Fibroblast of lung (primary cell): Measurements from ENCODE around the gene FRA10AC1. TPM values are rescaled to one million over a fixed set of nuclear protein-coding genes. Genes with fewer than 3 reads are reported as not detected.

Source experiments
- DNase-seq, 2 donors: peaks; one replicate each; pipeline versions ENCODE4 v3.0.0 to v3.0.0-alpha.2; 2010; ENCODE audit warnings: low read depth in 2 of 2
- H2AFZ ChIP-seq: 2 replicates; pipeline ENCODE4 v1.5.1; 2012; ENCODE audit warnings: low read length, control low read depth, inconsistent platforms
- H3K27ac ChIP-seq: 2 replicates; pipeline ENCODE4 v1.5.1; 2011; ENCODE audit warnings: low read length, control low read depth; ENCODE audit not compliant: insufficient read depth
- H3K27me3 ChIP-seq: 2 replicates; pipeline ENCODE4 v1.5.1; 2011; ENCODE audit warnings: mild to moderate bottlenecking, low read length; ENCODE audit not compliant: control insufficient read depth, insufficient read depth
- H3K36me3 ChIP-seq: 2 replicates; pipeline ENCODE4 v1.5.1; 2011; ENCODE audit warnings: low read length; ENCODE audit not compliant: control insufficient read depth, insufficient read depth
- H3K4me1 ChIP-seq: 2 replicates; pipeline ENCODE4 v1.5.1; 2011; ENCODE audit warnings: low read length; ENCODE audit not compliant: control insufficient read depth, insufficient read depth; ENCODE audit errors: extremely low read depth
- H3K4me2 ChIP-seq: 2 replicates; pipeline ENCODE4 v1.5.1; 2011; ENCODE audit warnings: low read length, control low read depth; ENCODE audit not compliant: insufficient read depth; ENCODE audit errors: extremely low read depth
- H3K4me3 ChIP-seq, 4 experiments: fragments of 200-600 bp in 1 of 4; sonication (generic) in 1 of 4; replicated peaks in 1 of 4; 2 replicates each; pipeline ENCODE4 v1.5.1; 2011 to 2016; ENCODE audit warnings: low read length in 4 of 4, low read depth in 3 of 4, mild to moderate bottlenecking in 3 of 4, control low read depth in 2 of 4, inconsistent platforms in 1 of 4, mixed read lengths in 1 of 4; ENCODE audit not compliant: insufficient read depth in 1 of 4; ENCODE audit errors: control extremely low read depth in 1 of 4
- H3K79me2 ChIP-seq: 2 replicates; pipeline ENCODE4 v1.5.1; 2012; ENCODE audit warnings: mild to moderate bottlenecking, low read length, inconsistent platforms; ENCODE audit not compliant: control insufficient read depth, insufficient read depth
- H3K9ac ChIP-seq: 2 replicates; pipeline ENCODE4 v1.5.1; 2011; ENCODE audit warnings: mild to moderate bottlenecking, low read length, control low read depth; ENCODE audit not compliant: insufficient read depth
- H3K9me3 ChIP-seq: 2 replicates; pipeline ENCODE4 v1.5.1; 2012; ENCODE audit warnings: low read depth, low read length; ENCODE audit not compliant: control insufficient read depth, insufficient read depth
- H4K20me1 ChIP-seq: 2 replicates; pipeline ENCODE4 v1.5.1; 2011; ENCODE audit warnings: low read length; ENCODE audit not compliant: control insufficient read depth, insufficient read depth; ENCODE audit errors: extremely low read depth
- CTCF ChIP-seq, 2 donors: IDR thresholded peaks in 1 of 2; conservative IDR thresholded peaks in 1 of 2; 1 replicate in 1 of 2; 2 replicates in 1 of 2; pipeline ENCODE4 v1.5.1; 2011 to 2012; ENCODE audit warnings: low read length in 2 of 2, control low read depth in 1 of 2, inconsistent platforms in 1 of 2, low read depth in 1 of 2, mild to moderate bottlenecking in 1 of 2
- EZH2 ChIP-seq: IDR thresholded peaks from 2 replicates; pipeline ENCODE4 v1.5.1; 2012; ENCODE audit warnings: low read length, control low read depth, mild to moderate bottlenecking; ENCODE audit errors: missing control alignments
- polyA plus RNA-seq, 2 donors: library from polyadenylated mRNA; depleted of rRNA in 1 of 2; stranded (reverse) in 1 of 2; unstranded in 1 of 2; fragments of >200 nt; gene quantifications; 2 replicates each; pipeline ENCODE4 v1.2.1, GENCODE V29; 2011 to 2012; ENCODE audit warnings: missing spikeins in 1 of 2
- total RNA-seq: library from RNA; depleted of rRNA; stranded (reverse); fragments of >200 nt; gene quantifications from 2 replicates; pipeline ENCODE4 v1.2.1, GENCODE V29; 2014

The FRA10AC1 gene
- total and polyA plus RNA-seq, 2 donors (not counting 1 experiment from before 2014, with no cell fraction given) = 7.1 to 9.4 TPM

DNA sequence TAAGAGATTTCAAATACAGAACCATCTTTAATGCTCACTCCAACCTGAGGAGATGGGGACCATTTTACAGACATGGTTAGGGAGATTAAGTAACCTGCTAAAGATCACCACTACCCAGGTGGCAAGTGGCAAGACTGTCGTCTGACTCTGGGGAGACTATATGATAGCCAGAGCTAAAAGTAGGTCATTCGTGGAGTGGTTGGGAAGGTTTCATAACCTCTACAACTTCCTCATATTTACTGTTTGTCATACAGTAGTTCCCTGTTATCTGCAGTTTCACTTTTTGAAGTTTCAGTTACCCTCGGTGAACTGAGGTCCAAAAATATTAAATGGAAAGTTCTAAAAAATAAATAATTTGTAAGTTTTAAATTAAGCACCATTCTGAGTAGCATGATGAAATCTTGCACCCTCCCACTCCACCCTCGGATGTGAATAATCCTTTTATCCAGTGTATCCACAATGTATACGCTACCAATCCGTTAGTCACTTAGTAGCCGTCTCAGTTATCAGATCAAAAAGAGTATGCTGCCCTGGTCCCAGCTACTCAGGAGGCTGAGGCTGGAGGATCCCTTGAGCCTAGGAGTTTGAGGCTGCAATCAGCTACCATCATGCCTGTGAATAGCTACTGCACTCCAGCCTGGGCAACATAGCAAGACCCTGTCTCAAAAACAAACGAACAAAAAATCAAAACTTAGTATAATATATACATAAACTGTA is 40.4 kb upstream of the FRA10AC1 start:
- Histone ChIP-seq H3K4me1 (no peaks in the 10 kb centered on the region), H3K9me3 (no peaks in the 10 kb centered on the region), H3K36me3 (no peaks in the 10 kb centered on the region), H4K20me1 (no peaks in the 10 kb centered on the region), H3K9ac (no peak overlapping the region), H2AFZ (no peak overlapping the region), H3K27me3 (peaks cover 2% of the 10 kb centered on the region), H3K4me3 (no peak overlapping the region), H3K4me2 (no peak overlapping the region), H3K27ac (no peak overlapping the region), H3K79me2 (no peaks in the 10 kb centered on the region)
- DNase-seq = no peak
- no peak for TF ChIP-seq CTCF (conservative IDR thresholded peaks at IDR 0.05 in 1 of 2, IDR thresholded peaks at IDR 0.05 in 1 of 2; ENCODE audit: low read depth in 1 of 2, low read length in 2 of 2)

- TF ChIP-seq EZH2 (no peak), CTCF (conservative IDR thresholded peaks at IDR 0.05 in 1 of 2, IDR thresholded peaks at IDR 0.05 in 1 of 2; ENCODE audit: low read depth in 1 of 2, low read length in 2 of 2) (no peak)
- Histone ChIP-seq H3K27me3 (peaks cover 2% of the 10 kb centered on the region), H3K4me3 (no peak overlapping the region), H3K9ac (no peak overlapping the region), H3K4me2 (no peak overlapping the region), H3K9me3 (no peaks in the 10 kb centered on the region), H4K20me1 (no peaks in the 10 kb centered on the region), H3K36me3 (no peaks in the 10 kb centered on the region), H2AFZ (no peak overlapping the region), H3K4me1 (no peaks in the 10 kb centered on the region), H3K79me2 (no peaks in the 10 kb centered on the region), H3K27ac (no peak overlapping the region)
- DNase-seq = no peak
These were observed 39.0 kb upstream of the FRA10AC1 start for GRCh38 chr10:93741367-93741766.

GRCh38 chr10:93726024-93726423 is 23.6 kb upstream of the FRA10AC1 start:
- Histone ChIP-seq H3K9me3 (no peaks in the 10 kb centered on the region), H3K36me3 (no peaks in the 10 kb centered on the region), H3K27me3 (peaks cover 4% of the 10 kb centered on the region), H3K4me1 (no peaks in the 10 kb centered on the region), H3K79me2 (no peaks in the 10 kb centered on the region), H4K20me1 (no peaks in the 10 kb centered on the region), H3K4me3 (no peak overlapping the region), H3K4me2 (no peak overlapping the region), H2AFZ (no peak overlapping the region), H3K9ac (no peak overlapping the region), H3K27ac (no peak overlapping the region)
- DNase-seq = no peak
- TF ChIP-seq EZH2 (no peak), CTCF (conservative IDR thresholded peaks at IDR 0.05 in 1 of 2, IDR thresholded peaks at IDR 0.05 in 1 of 2; ENCODE audit: low read depth in 1 of 2, low read length in 2 of 2) (no peak)
